Testis (tissue), 2 donors: ENCODE data around the gene CACNA1C.

Experiments
- CTCF ChIP-seq, 3 experiments: fragments of 450-650 bp in 2 of 3; fragments of 200-600 bp in 1 of 3; sonication (generic) in 1 of 3; IDR thresholded peaks; one replicate each; pipeline ENCODE4 v1.5.1; 2016 to 2019; ENCODE audit warnings: antibody characterized with exemption in 3 of 3, mild to moderate bottlenecking in 2 of 3, moderate library complexity in 1 of 3
- POLR2A ChIP-seq: fragments of 450-650 bp; IDR thresholded peaks from one replicate; pipeline ENCODE4 v1.6.1; 2017; ENCODE audit warnings: antibody characterized with exemption, mild to moderate bottlenecking, moderate library complexity

DNA sequence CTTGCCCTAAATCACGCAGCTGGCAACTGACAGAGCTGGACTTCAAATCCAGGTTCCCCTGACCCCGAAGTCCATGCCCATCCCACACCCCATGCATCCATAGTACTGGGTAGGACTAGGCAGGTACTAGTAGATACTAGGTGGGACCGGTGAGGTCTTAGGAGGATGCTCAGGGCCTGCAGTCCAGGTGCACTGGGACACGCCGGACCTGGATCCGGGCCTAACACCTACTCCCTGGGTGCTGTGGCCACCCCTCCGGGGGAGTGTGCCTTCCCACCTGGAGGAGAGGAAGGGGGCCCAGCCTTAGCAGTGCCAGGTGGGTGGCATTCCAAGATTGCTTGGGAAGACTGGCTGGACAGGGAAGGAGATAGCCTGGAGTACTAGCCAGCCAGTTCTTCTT, 64.8 kb downstream of the CACNA1C start:
- TF ChIP-seq CTCF (IDR thresholded peaks at IDR 0.05) = no peak
- TF ChIP-seq POLR2A = no peak
